Coronary artery (tissue), 2 donors: ENCODE measurements around the gene ZIC2.
A peak's percentile ranks its signal among the peaks of the same experiment; 100 is the strongest.

Experiments
- DNase-seq: peaks from one replicate; pipeline ENCODE4 v3.0.0-alpha.2; 2017; ENCODE audit warnings: low spot score
- H3K27ac ChIP-seq, 2 donors: fragments of 200-600 bp; sonication (generic); one replicate each; pipeline ENCODE4 v1.5.1; 2016 to 2019
- H3K4me3 ChIP-seq: fragments of 200-600 bp; sonication (generic); 2 replicates; pipeline ENCODE4 v1.5.1; 2016; ENCODE audit warnings: mild to moderate bottlenecking, moderate library complexity
- CTCF ChIP-seq: fragments of 200-600 bp; sonication (generic); IDR thresholded peaks from one replicate; pipeline ENCODE4 v1.5.1; 2019; ENCODE audit warnings: antibody characterized with exemption

ZIC2 gene

DNA sequence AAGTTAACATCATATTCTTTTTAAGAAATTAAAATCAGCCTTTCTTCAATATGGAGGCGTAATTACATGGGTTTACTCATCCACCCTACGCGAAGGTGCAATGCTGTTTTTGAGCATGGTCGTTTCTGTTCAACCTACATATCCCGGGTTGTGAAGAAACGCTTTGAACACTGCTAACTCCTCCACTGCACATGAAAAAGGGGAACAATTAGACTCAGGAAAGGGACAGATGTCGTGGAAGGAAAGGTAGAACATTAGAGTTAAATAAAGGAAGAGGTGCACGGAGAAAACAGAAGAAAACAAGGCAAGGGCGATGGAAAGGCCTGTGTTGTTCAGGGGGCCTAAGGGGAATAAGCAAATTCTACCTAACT lies 14.1 kb upstream of the ZIC2 start:
- Histone ChIP-seq H3K27ac (no peak overlapping the region), H3K4me3 (no peak overlapping the region)
- no peak for DNase-seq
- no peak for TF ChIP-seq CTCF

DNA sequence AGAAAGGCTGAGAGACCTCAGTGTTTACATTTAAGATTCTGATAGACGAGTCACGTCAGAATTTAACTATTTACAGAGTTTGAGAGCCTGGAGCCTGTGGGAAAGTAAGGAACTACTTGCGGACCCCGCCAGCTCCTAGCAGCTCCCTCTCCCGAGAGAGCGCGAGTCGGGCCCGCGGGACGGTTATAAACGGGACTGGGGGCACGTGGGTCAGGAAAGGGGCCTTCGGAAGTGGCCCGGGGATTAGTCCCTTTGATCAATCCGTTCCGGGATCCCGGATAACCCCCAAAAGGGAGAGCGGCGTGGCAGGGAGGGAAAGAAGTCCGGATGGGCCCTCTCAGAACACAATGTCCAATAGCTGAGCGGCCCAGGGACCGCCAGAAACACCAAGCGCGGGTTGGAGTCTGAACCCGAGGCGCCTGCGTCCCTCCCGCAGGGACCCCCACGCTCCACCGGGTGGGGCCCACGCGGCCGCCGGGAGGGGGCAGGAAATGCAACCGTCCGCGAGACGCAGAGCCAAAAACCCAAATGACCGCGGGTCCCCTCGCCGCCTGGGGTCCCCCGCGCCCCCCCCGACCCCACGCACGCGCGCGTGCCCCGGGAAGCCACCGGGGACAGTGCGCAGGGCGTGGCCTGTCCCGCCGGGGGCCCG lies 13.6 kb upstream of the ZIC2 start:
- no peak for DNase-seq
- peak overlapping the region; percentile 66 for H3K4me3 ChIP-seq
- no peak for TF ChIP-seq CTCF
- H3K27ac ChIP-seq = no peak overlapping the region

- H3K4me3 ChIP-seq = peak overlapping the region; percentile 66
These were observed 12.8 kb upstream of the ZIC2 start for GRCh38 chr13:99968521-99969452.

DNA sequence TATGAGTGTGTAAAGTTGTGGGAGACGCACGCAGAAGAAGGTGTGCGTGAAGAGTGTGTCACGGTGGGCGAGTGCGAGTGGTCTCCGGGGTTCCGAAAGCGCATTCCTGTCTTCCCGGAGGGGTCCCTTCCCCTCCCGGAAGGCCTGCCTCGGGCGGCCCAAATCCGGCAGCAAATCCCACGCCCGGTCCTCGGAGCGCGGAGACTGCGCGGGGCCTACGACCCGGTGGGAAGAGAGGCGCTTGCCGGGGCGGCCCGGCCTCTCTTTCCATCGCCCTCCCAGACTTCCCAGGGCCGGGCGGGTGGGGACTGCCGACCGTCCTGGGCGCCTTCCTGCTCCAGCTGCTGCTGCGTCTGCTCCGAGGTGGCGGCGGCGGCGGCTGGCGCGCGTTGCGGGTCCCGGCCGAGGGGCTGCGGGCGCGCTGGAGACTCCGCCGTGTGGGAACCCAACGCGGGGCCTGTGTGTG lies 12.1 kb upstream of the ZIC2 start:
- Histone ChIP-seq H3K27ac (no peak overlapping the region), H3K4me3 (peak overlapping the region; percentile 66)
- no peak for TF ChIP-seq CTCF
- no peak for DNase-seq

More at GRCh38 chr13:99968521-99969452, 12.8 kb upstream of the ZIC2 start:
- H3K27ac ChIP-seq = no peak overlapping the region
- no peak for DNase-seq
- TF ChIP-seq CTCF = no peak

- no peak for DNase-seq
- Histone ChIP-seq H3K4me3 (peak overlapping the region; percentile 66), H3K27ac (no peak overlapping the region)
- TF ChIP-seq CTCF = no peak
These were observed 11.5 kb upstream of the ZIC2 start for GRCh38 chr13:99969919-99970650.

DNA sequence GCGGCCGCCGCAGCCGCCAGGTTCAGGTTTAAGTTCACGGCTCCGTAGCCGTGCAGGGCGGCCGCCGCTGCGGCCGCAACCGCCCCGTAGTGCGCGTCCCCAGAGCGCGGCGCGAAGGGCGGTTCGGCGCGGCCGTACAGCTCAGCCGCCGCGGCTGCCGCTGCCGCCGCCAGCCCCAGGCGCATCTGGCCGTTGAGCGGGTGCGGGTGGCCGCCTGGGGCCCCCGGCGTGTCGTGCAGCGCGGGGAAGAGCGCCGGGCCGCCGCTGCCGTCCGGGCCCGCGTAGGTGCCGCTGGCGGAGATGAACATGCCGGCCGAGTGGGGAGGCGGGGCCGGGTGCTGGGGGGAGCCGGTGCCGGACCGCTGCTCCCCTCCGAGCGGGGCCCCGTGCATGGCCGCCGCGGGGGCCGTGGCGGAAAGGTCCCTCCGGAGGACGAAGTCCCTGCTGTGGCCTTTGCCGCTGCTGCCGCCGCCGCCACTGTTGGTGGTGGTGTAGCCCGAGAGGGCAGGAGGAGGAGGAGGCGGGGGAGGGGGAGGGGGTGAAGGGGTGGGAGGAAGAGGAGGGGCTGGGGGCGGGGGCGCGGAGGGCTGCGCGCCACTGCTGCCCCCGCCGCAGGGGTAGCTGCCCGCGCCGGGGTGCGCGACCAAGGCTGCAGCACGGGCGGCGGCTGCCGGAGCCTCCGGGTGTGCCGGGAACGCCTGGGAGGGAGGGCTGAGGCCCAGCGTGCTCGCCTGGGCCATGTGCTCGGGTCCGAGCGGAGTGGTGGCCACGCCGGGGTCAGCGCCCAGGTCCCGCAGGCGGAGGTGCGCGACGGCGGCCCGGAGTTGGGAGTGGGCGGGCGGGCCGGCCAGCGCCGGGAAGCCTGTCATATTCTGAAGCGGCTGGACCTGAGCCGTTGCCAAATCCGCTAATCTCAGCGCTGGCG lies 10.7 kb upstream of the ZIC2 start:
- peak overlapping the region; percentile 66 for H3K4me3 ChIP-seq
- no peak for TF ChIP-seq CTCF
- no peak for DNase-seq
- H3K27ac ChIP-seq = no peak overlapping the region
